GOT3 (cell line): Measurements from ENCODE around the gene UBASH3A.

Experiments
- DNase-seq: peaks from one replicate; lab custom pipeline; 2025; ENCODE audit warnings: mixed read lengths; lab: John Stamatoyannopoulos, UW

Gene UBASH3A

GRCh38 chr21:42403611-42404231 is at the start of gene UBASH3A:
TSS of gene UBASH3A (plus strand) at chr21:42403902. CDS start at chr21:42403946, 44 bp downstream.
- no peak for DNase-seq

- no peak for DNase-seq
These were observed 47.7 kb upstream of the UBASH3A start for GRCh38 chr21:42356046-42356445.

GRCh38 chr21:42356650-42357049 is 47.1 kb upstream of the UBASH3A start:
- no peak for DNase-seq

- no peak for DNase-seq
These were observed 46.4 kb upstream of the UBASH3A start for GRCh38 chr21:42357307-42357706.

- DNase-seq: no peak
These were observed 45.4 kb upstream of the UBASH3A start for GRCh38 chr21:42358261-42358660.

- DNase-seq: no peak
These were observed 44.8 kb upstream of the UBASH3A start for GRCh38 chr21:42358937-42359336.

- DNase-seq: no peak
These were observed 43.4 kb upstream of the UBASH3A start for GRCh38 chr21:42360317-42360716.

- no peak for DNase-seq
These were observed 42.4 kb upstream of the UBASH3A start for GRCh38 chr21:42361286-42361685.

- no peak for DNase-seq
These were observed 41.5 kb upstream of the UBASH3A start for GRCh38 chr21:42362198-42362597.

GRCh38 chr21:42362700-42363099 is 41.0 kb upstream of the UBASH3A start:
- DNase-seq: no peak

GRCh38 chr21:42363312-42363711 is 40.4 kb upstream of the UBASH3A start:
- DNase-seq: no peak

- no peak for DNase-seq
These were observed 39.3 kb upstream of the UBASH3A start for GRCh38 chr21:42364304-42364865.

- no peak for DNase-seq
These were observed 37.9 kb upstream of the UBASH3A start for GRCh38 chr21:42365770-42366169.

GRCh38 chr21:42366292-42367010 is 37.3 kb upstream of the UBASH3A start, which contains the start of gene TFF1:
TSS of gene TFF1 (minus strand) at chr21:42366535. CDS start at chr21:42366495, 40 bp downstream.
- DNase-seq: no peak

GRCh38 chr21:42367367-42368165 is 36.1 kb upstream of the UBASH3A start:
- no peak for DNase-seq

GRCh38 chr21:42369821-42370220 is 33.9 kb upstream of the UBASH3A start:
- DNase-seq: no peak

GRCh38 chr21:42370894-42371654 is 32.6 kb upstream of the UBASH3A start:
- DNase-seq: no peak

- no peak for DNase-seq
These were observed 30.4 kb upstream of the UBASH3A start for GRCh38 chr21:42373196-42373907.

GRCh38 chr21:42373908-42374455 is 29.7 kb upstream of the UBASH3A start:
- DNase-seq: no peak

GRCh38 chr21:42374457-42374856 is 29.2 kb upstream of the UBASH3A start:
- no peak for DNase-seq
